ENCODE results near the gene ELL. TPM values are rescaled to one million over a fixed set of nuclear protein-coding genes. Genes with fewer than 3 reads are reported as not detected.

The ELL gene
- total and polyA plus RNA-seq, 9 of the 15 experiments (the other 6 are each of a cell fraction or from before 2014, with no cell fraction given), result 0.24 to 22.5 (median 4.1) TPM

- TF ChIP-seq RREB1 (CRISPR knock-in tag; IDR thresholded peaks at IDR 0.05) (no peak), PTBP1 (IDR thresholded peaks at IDR 0.05; ENCODE audit: low read depth, low read length) (no peak), GTF2F1 (IDR thresholded peaks at IDR 0.05; ENCODE audit: low read depth, low read length) (no peak), FIP1L1 (IDR thresholded peaks at IDR 0.05; ENCODE audit: low read depth, low read length, poor library complexity, severe bottlenecking) (peak; percentile 60), FOXK2 (conservative IDR thresholded peaks at IDR 0.05 in 1 of 2, IDR thresholded peaks at IDR 0.05 in 1 of 2; ENCODE audit: low read depth in 2 of 2) (peak; percentile 77 to 81), ZNF740 (CRISPR knock-in tag; IDR thresholded peaks at IDR 0.05) (no peak; the same call in 1 of the 2 replicates), ZNF740 (tag; IDR thresholded peaks at IDR 0.05) (no peak), POLR3G (IDR thresholded peaks at IDR 0.05; ENCODE audit: extremely low read depth, insufficient read length, insufficient replicate concordance) (no peak), NFIC (IDR thresholded peaks at IDR 0.05) (peak; percentile 72), POLR2AphosphoS5 (IDR thresholded peaks at IDR 0.05; ENCODE audit: control insufficient read depth, insufficient read depth, low read depth, low read length) (0 out of 2 replicates have a peak, but pooled peaks have one; percentile 26), MAZ (CRISPR knock-in tag; conservative IDR thresholded peaks at IDR 0.05 in 1 of 2, IDR thresholded peaks at IDR 0.05 in 1 of 2) (peak in 1 of 2 experiments; percentile 85; a peak in 3 of 4 replicates), ELK3 (CRISPR knock-in tag; IDR thresholded peaks at IDR 0.05) (no peak), XRCC3 (IDR thresholded peaks at IDR 0.05) (no peak), E2F8 (IDR thresholded peaks at IDR 0.05; ENCODE audit: low read depth, partially characterized antibody) (peak; percentile 50), L3MBTL2 (IDR thresholded peaks at IDR 0.05) (peak; percentile 64)
Measured at GRCh38 chr19:18436671-18437490, 85.0 kb downstream of the ELL start (continued).
